SH-SY5Y (cell line): ENCODE measurements around the gene LRRTM4.

Experiments used
- GATA2 ChIP-seq: IDR thresholded peaks from 2 replicates; pipeline ENCODE4 v1.6.1; 2011; ENCODE audit warnings: mild to moderate bottlenecking, low read depth, low read length
- GATA3 ChIP-seq: IDR thresholded peaks from 2 replicates; pipeline ENCODE4 v1.6.1; 2011; ENCODE audit warnings: low read depth, mild to moderate bottlenecking, low read length, moderate library complexity

- no peak for TF ChIP-seq GATA2
- TF ChIP-seq GATA3, result no peak
These were observed 682.4 kb downstream of the LRRTM4 start for GRCh38 chr2:76839826-76840225.
